Measurements from ENCODE around the gene TAGLN2.

The TAGLN2 gene

GRCh38 chr1:159934136-159935039, 9.1 kb upstream of the TAGLN2 start:
- DNase-seq (ENCODE audit: low read depth, low spot score) = no peak
- no peak overlapping the region for H3K9ac ChIP-seq (ENCODE audit: insufficient read length)
- H3K36me3 ChIP-seq (ENCODE audit: insufficient read depth, low read length) = no peaks in the 10 kb centered on the region
- H3K27ac ChIP-seq = no peak overlapping the region
- H3K4me3 ChIP-seq = no peak overlapping the region
- TF ChIP-seq POLR2AphosphoS5 (IDR thresholded peaks at IDR 0.05; ENCODE audit: borderline replicate concordance, low read depth, low read length) (no peak), EZH2 (IDR thresholded peaks at IDR 0.05) (no peak), FOXP2 (optimal IDR thresholded peaks at IDR 0.05; ENCODE audit: control extremely low read depth, extremely low read length, insufficient read depth) (no peak)
- H3K9me3 ChIP-seq (ENCODE audit: low read depth, low read length) = no peaks in the 10 kb centered on the region

- H3K27ac ChIP-seq = no peak overlapping the region
- no peak overlapping the region for H3K9ac ChIP-seq (ENCODE audit: insufficient read length)
- no peak overlapping the region for H3K4me3 ChIP-seq
- no peak for TF ChIP-seq POLR2AphosphoS5 (IDR thresholded peaks at IDR 0.05; ENCODE audit: borderline replicate concordance, low read depth, low read length)
- TF ChIP-seq FOXP2 (optimal IDR thresholded peaks at IDR 0.05; ENCODE audit: control extremely low read depth, extremely low read length, insufficient read depth) = no peak
- TF ChIP-seq EZH2 (IDR thresholded peaks at IDR 0.05) = no peak
- no peaks in the 10 kb centered on the region for H3K9me3 ChIP-seq (ENCODE audit: low read depth, low read length)
- DNase-seq (ENCODE audit: low read depth, low spot score) = no peak
- no peaks in the 10 kb centered on the region for H3K36me3 ChIP-seq (ENCODE audit: insufficient read depth, low read length)
Measured at GRCh38 chr1:159933347-159933746, 8.0 kb upstream of the TAGLN2 start.

- no peaks in the 10 kb centered on the region for H3K9me3 ChIP-seq (ENCODE audit: low read depth, low read length)
- DNase-seq (ENCODE audit: low read depth, low spot score) = no peak
- H3K9ac ChIP-seq (ENCODE audit: insufficient read length) = no peak overlapping the region
- TF ChIP-seq EZH2 (IDR thresholded peaks at IDR 0.05) (no peak), FOXP2 (optimal IDR thresholded peaks at IDR 0.05; ENCODE audit: control extremely low read depth, extremely low read length, insufficient read depth) (no peak), POLR2AphosphoS5 (IDR thresholded peaks at IDR 0.05; ENCODE audit: borderline replicate concordance, low read depth, low read length) (no peak)
- no peak overlapping the region for H3K27ac ChIP-seq
- no peak overlapping the region for H3K4me3 ChIP-seq
- H3K36me3 ChIP-seq (ENCODE audit: insufficient read depth, low read length) = no peaks in the 10 kb centered on the region
Measured at GRCh38 chr1:159932296-159933285, 7.3 kb upstream of the TAGLN2 start.

GRCh38 chr1:159931795-159932173, 6.5 kb upstream of the TAGLN2 start:
- H3K4me3 ChIP-seq = no peak overlapping the region
- TF ChIP-seq EZH2 (IDR thresholded peaks at IDR 0.05) (no peak), POLR2AphosphoS5 (IDR thresholded peaks at IDR 0.05; ENCODE audit: borderline replicate concordance, low read depth, low read length) (no peak), FOXP2 (optimal IDR thresholded peaks at IDR 0.05; ENCODE audit: control extremely low read depth, extremely low read length, insufficient read depth) (no peak)
- no peak for DNase-seq (ENCODE audit: low read depth, low spot score)
- no peak overlapping the region for H3K27ac ChIP-seq
- H3K36me3 ChIP-seq (ENCODE audit: insufficient read depth, low read length) = no peaks in the 10 kb centered on the region
- no peak overlapping the region for H3K9ac ChIP-seq (ENCODE audit: insufficient read length)
- no peaks in the 10 kb centered on the region for H3K9me3 ChIP-seq (ENCODE audit: low read depth, low read length)

- no peak overlapping the region for H3K9ac ChIP-seq (ENCODE audit: insufficient read length)
- no peak for DNase-seq (ENCODE audit: low read depth, low spot score)
- H3K9me3 ChIP-seq (ENCODE audit: low read depth, low read length) = no peaks in the 10 kb centered on the region
- H3K36me3 ChIP-seq (ENCODE audit: insufficient read depth, low read length) = no peaks in the 10 kb centered on the region
- no peak overlapping the region for H3K27ac ChIP-seq
- TF ChIP-seq EZH2 (IDR thresholded peaks at IDR 0.05) = no peak
- no peak for TF ChIP-seq POLR2AphosphoS5 (IDR thresholded peaks at IDR 0.05; ENCODE audit: borderline replicate concordance, low read depth, low read length)
- no peak for TF ChIP-seq FOXP2 (optimal IDR thresholded peaks at IDR 0.05; ENCODE audit: control extremely low read depth, extremely low read length, insufficient read depth)
- H3K4me3 ChIP-seq = no peak overlapping the region
Measured at GRCh38 chr1:159931101-159931794, 5.9 kb upstream of the TAGLN2 start.

GRCh38 chr1:159930634-159931033, 5.3 kb upstream of the TAGLN2 start:
- H3K9ac ChIP-seq (ENCODE audit: insufficient read length) = no peak overlapping the region
- H3K27ac ChIP-seq = no peak overlapping the region
- H3K4me3 ChIP-seq = no peak overlapping the region
- no peaks in the 10 kb centered on the region for H3K36me3 ChIP-seq (ENCODE audit: insufficient read depth, low read length)
- DNase-seq (ENCODE audit: low read depth, low spot score) = no peak
- no peak for TF ChIP-seq EZH2 (IDR thresholded peaks at IDR 0.05)
- no peak for TF ChIP-seq FOXP2 (optimal IDR thresholded peaks at IDR 0.05; ENCODE audit: control extremely low read depth, extremely low read length, insufficient read depth)
- no peak for TF ChIP-seq POLR2AphosphoS5 (IDR thresholded peaks at IDR 0.05; ENCODE audit: borderline replicate concordance, low read depth, low read length)
- H3K9me3 ChIP-seq (ENCODE audit: low read depth, low read length) = no peaks in the 10 kb centered on the region

- H3K9me3 ChIP-seq (ENCODE audit: low read depth, low read length) = no peaks in the 10 kb centered on the region
- TF ChIP-seq FOXP2 (optimal IDR thresholded peaks at IDR 0.05; ENCODE audit: control extremely low read depth, extremely low read length, insufficient read depth) (no peak), EZH2 (IDR thresholded peaks at IDR 0.05) (no peak), POLR2AphosphoS5 (IDR thresholded peaks at IDR 0.05; ENCODE audit: borderline replicate concordance, low read depth, low read length) (no peak)
- no peak overlapping the region for H3K9ac ChIP-seq (ENCODE audit: insufficient read length)
- H3K27ac ChIP-seq = no peak overlapping the region
- DNase-seq (ENCODE audit: low read depth, low spot score) = no peak
- H3K36me3 ChIP-seq (ENCODE audit: insufficient read depth, low read length) = no peaks in the 10 kb centered on the region
- H3K4me3 ChIP-seq = no peak overlapping the region
Measured at GRCh38 chr1:159930216-159930615, 4.9 kb upstream of the TAGLN2 start.

Data from SK-N-MC (cell line).